GM21786 (cell line): Measurements from ENCODE around the gene GLCCI1.

Experiments
- ATAC-seq: cut with Tn5 transposase; IDR thresholded peaks from one replicate; pipeline ENCODE4 v1.9.1; 2021; ENCODE audit not compliant: unreplicated experiment

The GLCCI1 gene

DNA sequence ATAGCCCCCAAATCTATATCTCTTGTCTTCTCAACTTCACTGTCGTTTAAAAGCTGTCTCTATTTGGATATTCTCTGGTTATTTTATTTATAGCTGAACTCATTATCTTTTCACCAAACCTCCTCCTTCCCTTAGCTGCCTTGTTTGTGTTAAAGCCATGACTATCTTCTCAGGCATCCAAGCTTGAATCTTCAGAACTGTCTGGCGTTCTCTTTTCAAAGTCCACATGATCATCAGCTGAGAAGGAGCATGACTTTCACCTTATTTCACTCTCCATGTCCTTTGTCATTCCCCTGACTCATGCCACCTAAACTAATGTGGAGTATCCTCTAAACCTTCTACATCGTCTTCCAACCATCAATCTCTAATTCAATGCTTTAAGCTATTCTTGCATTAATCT lies 5.7 kb upstream of the GLCCI1 start:
- ATAC-seq, result no peak

DNA sequence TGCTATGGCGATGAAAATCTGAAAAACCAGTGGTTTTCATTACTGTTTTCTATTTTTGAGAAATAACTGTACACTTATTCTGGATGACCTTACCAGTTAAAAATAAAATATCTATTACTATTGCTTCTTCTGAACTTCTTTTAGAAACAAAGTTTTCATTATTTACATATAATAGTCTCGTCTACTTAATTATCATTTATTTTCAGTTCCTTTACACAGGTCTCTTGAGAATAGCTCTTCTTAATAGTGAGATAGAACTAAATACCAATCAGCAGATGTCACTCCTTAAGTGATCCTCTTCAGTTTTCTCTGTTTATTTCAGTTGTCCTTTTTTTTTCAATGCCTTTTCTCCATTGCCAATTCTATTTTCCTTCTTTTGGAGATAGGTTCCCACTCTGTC lies 4.3 kb upstream of the GLCCI1 start:
- ATAC-seq, result no peak

DNA sequence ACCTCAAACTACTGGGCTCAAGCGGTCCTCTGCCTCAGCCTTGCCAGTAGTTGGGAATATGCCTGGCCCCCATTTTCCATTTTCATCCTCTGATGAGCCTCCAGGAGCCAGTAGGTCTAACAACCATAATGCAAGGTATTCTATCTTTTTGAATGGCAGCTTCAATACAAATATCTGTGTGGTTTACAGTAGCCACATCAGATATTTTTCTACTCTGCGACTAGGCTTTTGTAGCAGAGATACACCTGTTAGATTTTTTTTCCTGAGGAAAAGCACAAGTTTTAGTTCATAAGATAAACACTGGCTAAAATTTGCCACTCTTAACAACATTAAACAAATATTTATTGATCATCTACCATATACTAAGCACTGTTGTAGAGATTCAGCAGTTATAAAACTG lies 3.9 kb upstream of the GLCCI1 start:
- ATAC-seq, result no peak

DNA sequence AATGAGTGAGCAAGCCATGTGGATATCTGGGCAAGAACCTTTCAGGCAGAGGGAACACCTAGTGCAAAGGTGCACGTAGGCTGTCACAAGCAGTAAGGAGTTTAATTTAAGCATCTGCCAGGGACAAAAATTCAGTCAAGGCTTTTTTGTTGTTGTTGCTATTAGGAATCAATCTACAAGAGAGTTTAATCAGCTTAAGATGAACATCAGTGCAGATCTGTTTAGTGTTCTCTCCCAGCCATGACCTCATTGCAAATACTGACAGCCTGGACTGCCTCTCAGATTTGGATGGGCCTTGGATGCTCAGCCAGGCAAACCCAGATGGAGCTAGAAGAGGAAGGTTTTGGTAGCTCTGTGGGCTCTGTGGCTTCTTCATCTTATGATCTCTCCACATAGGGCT lies 3.3 kb upstream of the GLCCI1 start:
- ATAC-seq, result no peak

DNA sequence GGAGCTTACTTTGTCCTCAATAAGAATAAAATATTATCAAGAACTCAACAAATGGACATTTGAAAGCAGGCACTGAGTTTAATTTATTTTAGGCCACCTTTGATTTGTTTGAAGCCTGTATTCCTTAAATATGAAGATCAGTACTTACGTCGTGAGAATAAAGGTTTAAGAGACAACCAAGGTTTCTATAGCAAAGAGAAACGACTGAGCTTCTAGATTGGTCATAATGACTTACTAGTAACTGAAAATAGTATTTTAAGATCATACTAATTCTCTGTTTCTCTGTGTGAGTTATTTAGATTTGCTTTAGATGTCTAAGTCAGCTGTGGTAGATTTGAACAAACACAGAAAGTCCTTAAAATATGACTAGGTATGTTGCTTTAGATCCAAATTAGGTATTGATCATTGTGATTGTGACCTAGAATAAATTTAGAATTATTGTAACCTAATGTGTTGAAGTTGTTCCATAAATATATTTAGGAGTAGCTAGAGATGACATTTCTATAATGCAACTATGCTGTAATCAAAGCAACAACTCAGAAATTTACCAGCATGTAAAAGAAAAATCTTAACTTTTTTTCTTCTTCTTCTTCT lies 2.4 kb upstream of the GLCCI1 start:
- ATAC-seq, result no peak

DNA sequence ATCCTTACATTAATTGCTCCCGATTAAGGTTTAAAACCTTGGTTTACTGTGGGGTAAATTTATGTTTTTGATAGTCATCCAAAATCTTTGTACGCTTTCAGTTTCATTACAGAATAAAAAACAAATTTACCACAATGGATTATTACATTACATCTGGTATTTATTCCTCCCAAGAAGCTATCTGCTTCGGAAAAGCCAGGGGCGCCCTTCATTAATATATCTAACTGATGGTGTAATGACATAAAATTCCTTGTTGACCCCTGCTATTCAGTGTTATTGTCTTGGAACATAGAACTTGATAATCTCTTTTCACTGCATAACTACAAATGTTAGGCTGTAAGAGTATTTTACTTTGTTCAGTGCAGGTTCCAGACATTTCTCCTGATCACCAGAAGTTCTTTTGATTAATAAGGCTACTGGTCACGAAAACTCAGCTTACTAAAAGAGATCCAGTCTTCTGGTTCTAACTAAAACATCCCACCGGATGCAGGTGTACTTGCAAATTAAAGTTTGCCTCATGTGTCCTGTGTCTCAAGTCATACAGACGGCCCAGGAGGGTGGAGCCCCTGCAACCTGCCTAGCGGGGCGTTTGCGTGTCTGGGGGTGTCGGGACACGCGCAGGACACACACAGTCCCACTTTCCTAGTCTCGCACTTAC lies 581 bp upstream of the GLCCI1 start:
- ATAC-seq, result no peak

DNA sequence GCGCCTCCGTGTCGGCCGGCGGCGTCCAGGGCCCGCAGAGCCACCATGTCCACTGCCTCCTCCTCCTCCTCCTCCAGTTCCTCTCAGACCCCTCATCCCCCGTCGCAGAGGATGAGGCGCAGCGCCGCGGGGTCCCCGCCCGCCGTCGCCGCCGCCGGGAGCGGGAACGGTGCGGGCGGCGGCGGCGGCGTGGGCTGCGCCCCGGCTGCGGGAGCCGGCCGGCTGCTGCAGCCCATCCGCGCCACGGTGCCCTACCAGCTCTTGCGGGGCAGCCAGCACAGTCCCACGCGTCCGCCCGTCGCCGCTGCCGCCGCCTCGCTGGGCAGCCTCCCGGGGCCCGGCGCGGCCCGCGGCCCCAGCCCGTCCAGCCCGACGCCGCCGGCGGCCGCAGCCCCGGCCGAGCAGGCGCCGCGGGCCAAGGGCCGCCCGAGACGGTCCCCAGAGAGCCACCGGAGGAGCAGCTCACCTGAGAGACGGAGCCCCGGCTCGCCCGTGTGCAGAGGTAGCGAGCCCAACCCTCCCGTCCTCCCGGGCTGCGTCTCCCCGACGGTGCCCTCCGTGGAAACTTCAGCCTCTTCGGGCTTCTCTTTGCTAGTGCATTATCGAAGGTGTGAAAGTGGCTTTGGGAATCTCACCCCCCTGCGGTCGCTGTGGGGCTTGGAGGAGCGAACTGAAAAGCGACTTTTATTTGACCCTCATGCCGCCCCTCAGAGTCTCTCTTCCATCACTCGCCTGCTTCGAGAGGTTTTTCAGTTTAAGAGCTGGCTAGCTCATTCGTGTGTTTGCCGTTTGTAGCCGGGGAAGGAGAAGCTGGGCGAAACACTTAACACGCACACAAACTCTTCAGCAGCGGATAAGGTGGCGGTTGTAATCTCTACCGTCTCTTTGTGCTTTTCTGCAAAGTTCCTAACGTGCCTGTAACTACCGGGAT lies 975 bp downstream of the GLCCI1 start:
- ATAC-seq, result no peak

DNA sequence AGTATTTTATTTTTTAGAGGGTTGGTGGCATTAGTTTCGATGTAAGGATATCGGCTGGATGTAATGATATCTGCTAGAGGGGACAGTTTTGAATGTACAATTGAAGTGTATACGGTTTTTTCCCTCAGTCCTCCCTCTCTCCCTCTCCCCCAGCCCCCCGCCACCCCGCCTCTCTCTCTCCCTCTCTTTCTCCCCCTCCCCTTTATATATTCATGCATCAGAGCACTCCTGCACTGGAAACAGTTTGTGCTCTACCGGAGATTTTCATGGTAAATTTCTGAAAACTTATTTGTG lies 1.6 kb downstream of the GLCCI1 start:
- no peak for ATAC-seq

DNA sequence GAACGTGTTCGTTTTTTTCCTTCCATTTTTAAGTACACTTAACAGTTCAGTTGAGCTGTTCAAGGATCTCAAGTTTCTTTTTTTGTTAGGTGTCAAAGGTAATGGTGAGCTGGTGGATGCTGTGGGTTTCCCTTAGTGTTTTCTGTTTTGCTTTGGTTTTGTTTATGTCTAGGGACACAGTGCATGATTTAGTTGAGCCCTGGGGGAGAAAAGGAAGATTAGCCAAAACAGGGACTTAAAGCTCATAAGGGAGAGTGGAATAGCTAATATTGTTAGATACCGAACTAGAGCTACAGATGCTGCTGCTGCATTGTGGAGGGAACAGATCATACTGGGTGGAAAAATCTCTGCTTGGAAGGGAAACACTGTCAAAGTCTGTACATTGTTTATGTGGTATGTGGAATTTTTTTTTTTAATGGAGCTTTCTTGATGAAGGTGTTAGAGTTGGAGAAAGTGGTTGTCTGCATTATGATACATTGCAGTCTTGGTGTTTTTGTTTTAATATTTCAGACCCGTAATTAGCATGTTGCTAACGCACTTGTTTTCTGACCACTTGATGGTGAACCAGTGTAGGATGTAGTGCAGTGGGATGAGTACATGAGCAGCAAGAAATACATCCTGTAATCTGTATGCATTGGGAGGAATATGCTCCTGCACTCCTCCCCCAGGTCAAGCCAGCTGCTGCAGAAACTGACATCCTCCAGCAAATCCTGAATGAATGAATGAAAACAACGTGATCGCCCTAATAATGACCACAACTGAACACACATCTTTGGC lies 2.1 kb downstream of the GLCCI1 start:
- no peak for ATAC-seq

DNA sequence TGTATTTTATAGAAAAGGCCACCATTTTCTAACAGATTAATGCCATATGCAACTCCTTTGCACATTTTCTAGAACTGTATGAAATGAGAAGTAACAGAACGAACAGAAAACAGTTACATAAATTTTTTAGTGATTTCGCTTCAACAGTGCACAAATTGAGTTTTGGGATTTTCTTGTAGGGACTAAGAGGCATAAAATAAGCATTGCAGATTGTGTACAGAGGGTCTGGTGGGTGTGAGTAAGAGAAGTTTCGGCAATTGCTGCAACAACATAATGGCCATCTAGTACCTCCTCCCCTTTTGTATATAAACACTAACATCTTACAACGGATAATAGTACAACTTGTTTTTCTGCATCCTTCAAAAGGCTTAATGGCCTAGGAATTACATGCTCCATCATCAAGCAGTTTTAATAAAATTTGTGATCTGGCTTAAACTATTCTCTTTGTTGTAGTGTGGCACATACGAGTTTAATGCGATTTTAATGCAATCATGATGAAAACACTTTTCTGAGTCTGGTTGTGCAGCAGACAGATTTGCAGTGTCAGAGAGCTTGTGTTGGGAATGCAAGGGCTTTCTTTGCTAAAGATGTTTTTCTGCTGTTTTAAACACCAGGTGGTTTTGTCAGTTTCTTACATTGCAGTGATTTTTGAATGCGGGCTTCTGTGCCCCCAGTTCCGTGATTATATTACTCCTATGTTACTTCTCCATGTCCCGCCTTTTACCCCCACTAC lies 2.9 kb downstream of the GLCCI1 start:
- ATAC-seq, result no peak

DNA sequence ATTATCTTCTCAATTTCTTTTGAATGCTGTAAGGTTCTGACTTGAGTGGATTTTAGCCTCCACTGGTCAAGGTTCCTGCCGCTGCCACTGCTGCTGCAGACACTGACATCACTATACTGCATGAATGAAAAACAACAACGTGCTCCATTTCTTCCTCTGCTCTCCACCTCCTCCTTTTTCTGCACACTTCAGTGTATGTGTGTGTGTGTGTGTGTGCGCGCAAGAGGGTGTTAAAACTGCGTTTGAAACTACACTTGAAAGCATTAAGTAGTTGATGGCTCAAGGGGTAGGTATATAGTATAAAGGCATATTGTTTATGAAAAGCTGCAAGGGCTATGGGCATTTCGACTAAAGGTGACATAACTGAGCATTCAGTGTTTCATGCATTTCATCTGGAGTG lies 3.5 kb downstream of the GLCCI1 start:
- ATAC-seq, result no peak

DNA sequence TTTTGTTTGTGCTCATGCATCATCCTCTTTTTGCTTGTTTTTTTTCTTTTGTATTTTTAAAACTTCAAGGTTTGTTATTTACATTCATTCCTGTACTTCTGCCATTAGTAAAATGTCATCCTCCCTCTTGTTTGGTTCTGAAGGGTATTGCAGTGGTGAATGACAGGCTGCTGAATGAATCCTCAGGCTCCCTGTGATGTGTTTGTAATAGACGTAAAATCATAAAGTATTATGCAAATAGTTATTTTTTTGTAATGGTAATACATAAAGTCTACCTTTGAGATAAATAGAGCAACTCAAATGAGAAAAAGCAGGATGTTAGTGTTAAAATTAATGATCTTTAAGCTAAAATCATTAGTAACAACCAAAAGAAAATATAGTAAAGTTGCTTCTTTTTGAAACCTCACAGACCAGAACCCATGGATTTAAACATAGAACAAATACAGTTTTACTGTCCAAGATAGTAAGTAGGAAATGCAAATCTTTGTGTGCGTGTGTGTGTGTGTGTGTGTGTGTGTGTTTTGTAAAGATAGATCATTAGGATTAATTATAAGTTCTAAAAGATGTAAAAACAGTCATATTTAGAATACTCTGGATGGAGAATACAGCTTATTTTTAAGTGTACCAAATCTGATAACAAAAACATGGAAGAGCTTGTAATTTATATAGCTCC lies 4.5 kb downstream of the GLCCI1 start:
- ATAC-seq, result no peak

DNA sequence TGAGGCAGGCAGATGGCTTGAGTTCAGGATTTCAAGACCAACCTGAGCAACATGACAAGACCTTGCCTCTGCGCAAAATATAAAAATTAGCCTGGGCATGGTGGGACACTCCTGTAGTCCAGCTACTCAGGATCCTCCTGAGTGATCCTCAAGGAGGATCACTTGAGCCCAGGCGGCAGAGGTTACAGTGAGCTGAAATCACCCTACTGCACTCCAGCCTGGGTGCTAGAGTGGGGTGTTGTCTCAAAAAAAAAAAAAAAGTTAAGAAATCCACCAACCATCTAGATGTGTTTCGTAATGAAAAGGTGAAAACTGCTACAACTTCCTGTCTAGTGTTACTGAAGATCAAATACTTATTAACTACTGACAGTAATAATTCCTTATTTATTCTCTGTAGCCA lies 8.1 kb downstream of the GLCCI1 start:
- ATAC-seq, result no peak

DNA sequence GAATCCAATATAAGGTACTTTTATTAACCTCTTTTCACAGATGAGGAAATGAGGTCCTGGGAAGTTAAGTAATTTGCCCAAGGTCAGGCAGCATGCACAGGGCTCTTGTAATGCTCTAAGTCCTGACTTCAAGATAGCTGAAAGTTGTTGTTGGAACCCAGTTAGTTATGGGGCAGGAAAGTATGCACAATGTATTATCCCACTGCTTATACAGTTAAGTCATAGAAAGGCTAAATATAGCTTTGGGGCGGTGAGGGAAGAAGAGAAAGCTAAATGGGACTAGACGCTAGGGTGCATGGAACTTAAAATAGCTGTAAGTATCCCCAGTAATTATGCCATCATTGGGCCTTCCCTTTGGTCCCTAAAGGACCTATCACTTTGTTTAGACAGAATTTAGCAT lies 9.2 kb downstream of the GLCCI1 start:
- no peak for ATAC-seq

DNA sequence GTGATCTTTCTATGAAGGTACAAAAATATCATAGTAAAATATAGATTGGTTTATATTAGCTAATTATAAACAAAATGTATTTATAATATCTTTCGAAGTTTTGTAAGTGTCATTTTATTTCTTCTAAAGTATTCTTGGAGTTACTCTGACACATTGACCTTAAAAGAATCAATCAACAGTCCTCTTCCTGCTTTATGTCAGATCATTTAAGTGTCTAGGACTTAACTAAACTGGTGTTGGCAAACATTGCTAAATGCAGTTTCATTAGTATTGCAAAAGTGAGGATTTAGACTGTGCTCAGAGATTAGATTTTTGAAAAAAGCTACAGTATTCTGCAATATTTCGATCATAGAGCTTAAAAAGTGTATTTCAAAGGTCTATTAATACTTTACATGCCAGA lies 10.3 kb downstream of the GLCCI1 start:
- no peak for ATAC-seq

DNA sequence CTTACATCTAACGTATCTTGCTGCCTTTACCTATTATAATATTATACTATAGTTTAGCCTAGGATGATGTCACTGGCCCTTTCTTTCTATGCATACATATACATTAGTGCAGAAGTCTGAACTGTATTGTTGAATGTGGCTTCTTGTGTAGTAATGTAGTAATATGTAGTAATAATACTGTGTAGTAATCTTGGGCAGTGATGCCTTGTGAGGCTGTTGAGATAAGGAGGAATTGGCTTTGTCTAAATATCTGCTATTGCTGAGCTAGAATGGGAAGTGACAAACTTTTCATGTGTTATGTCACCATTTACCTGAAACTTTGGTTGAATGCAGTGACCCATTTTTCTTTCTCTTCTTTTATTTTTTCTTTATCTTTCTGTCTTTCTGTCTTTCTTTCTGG lies 11.0 kb downstream of the GLCCI1 start:
- no peak for ATAC-seq

DNA sequence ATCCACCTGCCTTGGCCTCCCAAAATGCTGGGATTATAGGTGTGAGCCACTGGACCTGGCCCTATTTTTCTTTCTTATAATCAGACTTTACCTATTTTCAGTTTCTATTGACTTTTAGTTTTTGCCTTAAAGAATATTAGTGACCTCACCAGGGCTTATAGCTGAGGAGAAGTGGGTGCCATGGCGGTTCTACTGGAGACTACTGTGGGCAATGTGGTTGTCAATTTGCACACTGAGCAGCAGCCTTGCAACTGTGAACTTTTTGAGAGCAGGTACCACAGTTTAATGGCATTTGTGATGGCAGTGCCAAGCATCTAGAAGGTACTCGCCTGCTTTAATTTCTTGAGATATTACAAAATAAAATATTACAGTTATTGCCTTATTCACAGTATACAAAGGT lies 11.5 kb downstream of the GLCCI1 start:
- no peak for ATAC-seq

DNA sequence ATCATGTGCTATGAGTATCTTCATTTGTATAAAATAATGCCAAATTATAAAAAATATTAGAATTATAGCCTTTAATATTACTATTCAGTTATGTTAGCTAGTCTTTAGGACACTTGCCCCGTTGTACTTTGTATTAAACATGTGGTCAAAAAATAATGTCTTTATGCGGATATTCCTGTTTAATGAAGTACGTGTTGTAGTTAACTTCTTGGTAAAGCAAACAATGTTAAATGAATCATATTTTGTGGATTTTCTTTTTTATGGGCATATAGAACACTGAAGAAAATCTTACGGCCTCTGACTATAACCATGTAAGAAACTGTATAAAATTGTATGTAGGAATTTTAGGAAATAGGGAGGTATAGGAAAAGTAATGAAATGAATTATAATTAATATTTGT lies 14.3 kb downstream of the GLCCI1 start:
- no peak for ATAC-seq

DNA sequence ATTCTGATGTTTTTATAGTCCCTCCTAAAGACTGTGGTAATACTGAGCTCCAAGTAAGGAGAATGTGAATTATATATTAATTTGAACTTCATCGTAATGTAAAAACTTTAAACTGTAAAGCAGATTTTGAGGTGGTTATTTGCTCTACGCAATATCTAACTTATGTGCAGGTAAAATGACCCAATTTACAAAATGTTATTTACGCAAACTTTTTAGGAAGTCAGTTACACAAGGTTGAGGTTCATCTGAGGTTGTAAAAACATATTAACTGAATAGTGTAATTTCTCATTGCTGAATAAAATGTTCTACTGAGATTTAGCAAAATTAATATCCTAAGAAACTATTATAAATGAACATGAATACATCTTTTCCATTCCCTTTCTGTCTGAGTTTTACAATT lies 15.8 kb downstream of the GLCCI1 start:
- no peak for ATAC-seq

DNA sequence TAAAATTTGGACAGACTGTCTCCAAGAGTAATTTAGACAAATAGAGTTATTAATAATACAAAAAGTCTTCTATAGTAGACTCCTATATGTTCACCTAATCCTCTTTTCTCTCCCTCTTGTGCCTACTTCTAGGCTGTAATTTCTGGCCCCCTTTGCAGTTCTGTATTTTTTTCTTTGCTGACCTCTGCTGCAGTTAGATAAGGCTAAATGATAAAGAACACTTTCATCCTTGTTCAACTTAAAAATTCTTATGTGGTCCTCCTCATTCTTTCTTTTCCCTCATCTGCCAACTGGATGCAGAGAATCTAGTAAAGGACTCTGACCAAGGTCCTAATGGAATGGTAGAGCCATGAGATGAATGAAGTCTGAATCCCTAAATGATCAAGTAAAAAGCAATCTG lies 20.1 kb downstream of the GLCCI1 start:
- no peak for ATAC-seq
